HCT116 (cell line): Measurements from ENCODE around the gene NFATC3.

Experiments used
- ATF3 ChIP-seq: IDR thresholded peaks from 2 replicates; pipeline ENCODE4 v1.6.1; 2012
- CEBPB ChIP-seq: IDR thresholded peaks from 2 replicates; pipeline ENCODE4 v1.6.1; 2012; ENCODE audit warnings: low read depth
- EGR1 ChIP-seq: IDR thresholded peaks from 2 replicates; pipeline ENCODE4 v1.6.1; 2012; ENCODE audit warnings: low read depth
- EZH2 ChIP-seq: fragments of 200-600 bp; sonication (generic); IDR thresholded peaks from 2 replicates; pipeline ENCODE4 v1.6.1; 2017; ENCODE audit warnings: antibody characterized with exemption, mixed run types
- FOSL1 ChIP-seq: IDR thresholded peaks from 2 replicates; pipeline ENCODE4 v1.6.1; 2012; ENCODE audit warnings: low read depth
- POLR2A ChIP-seq: IDR thresholded peaks from 2 replicates; pipeline ENCODE4 v1.7.0; 2011; ENCODE audit warnings: borderline replicate concordance; ENCODE audit not compliant: insufficient read depth, insufficient read length; ENCODE audit errors: extremely low read depth
- POLR2AphosphoS5 ChIP-seq: IDR thresholded peaks from 2 replicates; pipeline ENCODE4 v1.6.1; 2011; ENCODE audit warnings: mild to moderate bottlenecking, low read depth, low read length, moderate library complexity
- SRF ChIP-seq: IDR thresholded peaks from 2 replicates; pipeline ENCODE4 v1.6.1; 2012; ENCODE audit warnings: low read depth
- TCF7L2 ChIP-seq: IDR thresholded peaks from 2 replicates; pipeline ENCODE4 v1.7.0; 2011; ENCODE audit warnings: borderline replicate concordance, inconsistent platforms; ENCODE audit not compliant: insufficient read depth, insufficient read length; ENCODE audit errors: extremely low read depth
- YY1 ChIP-seq: IDR thresholded peaks from 2 replicates; pipeline ENCODE4 v1.6.1; 2011; ENCODE audit warnings: low read length, low read depth, moderate library complexity, mild to moderate bottlenecking; ENCODE audit not compliant: insufficient replicate concordance; ENCODE audit errors: extremely low read depth
- ZFX ChIP-seq: fragments of 450-650 bp; IDR thresholded peaks from 2 replicates; pipeline ENCODE4 v1.6.1; 2017
- ZNF274 ChIP-seq: fragments of 200-500 bp; sonication (Bioruptor generic); IDR thresholded peaks from 2 replicates; pipeline ENCODE4 v1.6.1; 2014; ENCODE audit warnings: mild to moderate bottlenecking, low read depth, low read length, inconsistent platforms
- TF ChIP-seq, protein P1 (sequence below), 3 experiments: fragments of 200-600 bp in 1 of 3; sonication (generic) in 1 of 3; IDR thresholded peaks in 2 of 3; conservative IDR thresholded peaks in 1 of 3; 2 replicates each; pipeline ENCODE4 v1.5.1; 2012 to 2017; ENCODE audit warnings: low read depth in 2 of 3, low read length in 2 of 3, antibody characterized with exemption in 1 of 3, borderline replicate concordance in 1 of 3, control low read depth in 1 of 3, mild to moderate bottlenecking in 1 of 3, mixed read lengths in 1 of 3, mixed run types in 1 of 3, moderate library complexity in 1 of 3; ENCODE audit not compliant: insufficient read depth in 1 of 3

DNA sequence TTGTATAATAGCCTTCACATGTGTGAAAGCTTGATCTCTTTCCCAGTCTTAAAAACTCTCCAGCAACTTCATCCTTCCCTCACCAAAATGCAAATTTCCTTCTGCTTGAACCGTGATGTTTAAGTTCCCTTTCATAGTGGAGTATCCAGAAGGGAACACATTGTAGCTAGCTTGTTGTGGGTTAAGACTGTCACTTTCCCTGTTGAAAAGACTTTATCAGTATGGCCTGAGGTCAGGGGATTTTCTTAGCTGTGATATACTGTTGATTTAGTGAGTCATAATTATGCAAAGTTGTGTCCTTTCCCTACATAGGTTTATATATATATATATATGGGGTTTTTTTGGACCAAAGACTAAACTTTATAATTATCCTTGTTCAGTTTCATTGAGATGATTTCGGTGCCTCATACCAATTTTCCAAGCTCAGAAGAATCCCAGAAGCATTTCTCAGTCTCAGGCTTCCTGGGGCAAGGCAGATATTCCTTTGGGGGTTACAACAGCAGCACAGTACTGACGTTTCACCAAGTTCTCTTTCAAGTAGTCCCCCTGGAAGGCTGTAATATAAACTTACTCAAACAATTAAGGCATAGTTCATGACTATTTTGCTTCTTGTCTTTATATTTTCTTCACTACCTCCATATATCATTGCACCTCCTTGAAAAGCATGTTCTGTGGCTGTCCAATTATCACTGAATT lies 115.1 kb downstream of the NFATC3 start:
- TF ChIP-seq, protein P1, sequence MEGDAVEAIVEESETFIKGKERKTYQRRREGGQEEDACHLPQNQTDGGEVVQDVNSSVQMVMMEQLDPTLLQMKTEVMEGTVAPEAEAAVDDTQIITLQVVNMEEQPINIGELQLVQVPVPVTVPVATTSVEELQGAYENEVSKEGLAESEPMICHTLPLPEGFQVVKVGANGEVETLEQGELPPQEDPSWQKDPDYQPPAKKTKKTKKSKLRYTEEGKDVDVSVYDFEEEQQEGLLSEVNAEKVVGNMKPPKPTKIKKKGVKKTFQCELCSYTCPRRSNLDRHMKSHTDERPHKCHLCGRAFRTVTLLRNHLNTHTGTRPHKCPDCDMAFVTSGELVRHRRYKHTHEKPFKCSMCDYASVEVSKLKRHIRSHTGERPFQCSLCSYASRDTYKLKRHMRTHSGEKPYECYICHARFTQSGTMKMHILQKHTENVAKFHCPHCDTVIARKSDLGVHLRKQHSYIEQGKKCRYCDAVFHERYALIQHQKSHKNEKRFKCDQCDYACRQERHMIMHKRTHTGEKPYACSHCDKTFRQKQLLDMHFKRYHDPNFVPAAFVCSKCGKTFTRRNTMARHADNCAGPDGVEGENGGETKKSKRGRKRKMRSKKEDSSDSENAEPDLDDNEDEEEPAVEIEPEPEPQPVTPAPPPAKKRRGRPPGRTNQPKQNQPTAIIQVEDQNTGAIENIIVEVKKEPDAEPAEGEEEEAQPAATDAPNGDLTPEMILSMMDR (IDR thresholded peaks at IDR 0.05 in 2 of 3, conservative IDR thresholded peaks at IDR 0.05 in 1 of 3; ENCODE audit: borderline replicate concordance in 1 of 3, insufficient read depth in 1 of 3, low read depth in 2 of 3, low read length in 2 of 3) = no peak
- TF ChIP-seq POLR2A (no peak), FOSL1 (no peak), CEBPB (no peak), POLR2AphosphoS5 (no peak), ZNF274 (no peak), YY1 (no peak), EGR1 (no peak), EZH2 (no peak), ATF3 (no peak), ZFX (no peak), SRF (no peak), TCF7L2 (no peak)
